Suprapubic skin (tissue), 3 donors: ENCODE results near the gene RABEP1.

Source experiments
- EP300 ChIP-seq: sonication (generic); formaldehyde crosslinking; IDR thresholded peaks from one replicate; pipeline ENCODE4 v1.6.1; 2017; ENCODE audit warnings: antibody characterized with exemption
- TF ChIP-seq, protein P1 (sequence below), 2 donors: fragments of 200-600 bp in 1 of 2; fragments of 450-650 bp in 1 of 2; sonication (generic) in 1 of 2; IDR thresholded peaks; one replicate each; pipeline ENCODE4 v1.5.1; 2016 to 2019; ENCODE audit warnings: antibody characterized with exemption in 2 of 2, mild to moderate bottlenecking in 1 of 2, moderate library complexity in 1 of 2

DNA sequence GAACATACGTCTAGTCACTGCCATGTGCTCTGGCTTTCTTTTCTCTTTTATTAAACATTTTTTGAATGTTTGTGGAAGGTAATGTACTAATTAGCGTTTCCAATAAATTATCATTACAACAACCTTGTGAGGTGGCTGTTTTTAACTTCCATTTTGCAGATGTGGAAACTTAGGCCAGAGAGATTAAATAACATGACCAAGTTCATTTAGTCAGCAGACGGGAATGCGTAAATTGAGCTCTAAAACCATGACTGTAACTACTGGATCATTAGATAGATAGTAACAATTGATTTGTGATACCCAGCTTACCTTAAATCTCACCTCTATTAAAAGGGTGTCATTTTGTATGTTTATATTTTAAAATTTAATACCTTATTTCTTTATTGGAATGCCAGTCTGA, 49.4 kb downstream of the RABEP1 start:
- TF ChIP-seq, protein P1, sequence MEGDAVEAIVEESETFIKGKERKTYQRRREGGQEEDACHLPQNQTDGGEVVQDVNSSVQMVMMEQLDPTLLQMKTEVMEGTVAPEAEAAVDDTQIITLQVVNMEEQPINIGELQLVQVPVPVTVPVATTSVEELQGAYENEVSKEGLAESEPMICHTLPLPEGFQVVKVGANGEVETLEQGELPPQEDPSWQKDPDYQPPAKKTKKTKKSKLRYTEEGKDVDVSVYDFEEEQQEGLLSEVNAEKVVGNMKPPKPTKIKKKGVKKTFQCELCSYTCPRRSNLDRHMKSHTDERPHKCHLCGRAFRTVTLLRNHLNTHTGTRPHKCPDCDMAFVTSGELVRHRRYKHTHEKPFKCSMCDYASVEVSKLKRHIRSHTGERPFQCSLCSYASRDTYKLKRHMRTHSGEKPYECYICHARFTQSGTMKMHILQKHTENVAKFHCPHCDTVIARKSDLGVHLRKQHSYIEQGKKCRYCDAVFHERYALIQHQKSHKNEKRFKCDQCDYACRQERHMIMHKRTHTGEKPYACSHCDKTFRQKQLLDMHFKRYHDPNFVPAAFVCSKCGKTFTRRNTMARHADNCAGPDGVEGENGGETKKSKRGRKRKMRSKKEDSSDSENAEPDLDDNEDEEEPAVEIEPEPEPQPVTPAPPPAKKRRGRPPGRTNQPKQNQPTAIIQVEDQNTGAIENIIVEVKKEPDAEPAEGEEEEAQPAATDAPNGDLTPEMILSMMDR (IDR thresholded peaks at IDR 0.05), result no peak
- no peak for TF ChIP-seq EP300
